SIG-M5 treated with dmso at 0.1 percent for 504 hours (cell line): ENCODE measurements around the gene TMEM220.
A peak's percentile ranks its signal among the peaks of the same experiment; 100 is the strongest.

Experiments
- DNase-seq: peaks from one replicate; lab custom pipeline; 2025; ENCODE audit not compliant: unreplicated experiment; lab: John Stamatoyannopoulos, UW

Gene TMEM220

GRCh38 chr17:10729334-10730193 is at the start of gene TMEM220:
Gene TMEM220, minus strand, starts transcription at chr17:10730023. Its CDS starts 172 bp downstream, at chr17:10729851.
- no peak for DNase-seq

- peak; percentile 14 for DNase-seq
Observed at GRCh38 chr17:10779609-10780008, 49.8 kb upstream of the TMEM220 start.

DNA sequence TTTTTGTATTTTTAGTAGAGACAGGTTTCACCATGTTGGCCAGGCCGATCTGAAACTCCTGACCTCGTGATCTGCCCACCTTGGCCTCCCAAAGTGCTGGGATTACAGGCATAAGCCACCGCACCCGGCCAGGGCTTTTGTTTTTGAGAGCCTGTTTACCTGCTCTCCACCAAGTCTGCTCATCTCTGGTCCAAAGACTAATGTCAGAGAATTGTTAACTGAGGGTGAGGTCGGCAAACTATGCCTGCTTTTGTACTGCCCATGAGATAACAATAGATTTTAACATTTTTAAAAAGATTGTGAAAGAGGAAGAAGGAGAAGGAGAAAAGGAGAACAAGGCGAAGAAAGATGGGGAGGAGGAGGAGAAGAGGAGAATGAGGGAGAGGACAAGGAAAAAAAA is 48.1 kb upstream of the TMEM220 start:
- peak; percentile 19 for DNase-seq

- no peak for DNase-seq
Observed at GRCh38 chr17:10777131-10777807, 47.4 kb upstream of the TMEM220 start.

DNA sequence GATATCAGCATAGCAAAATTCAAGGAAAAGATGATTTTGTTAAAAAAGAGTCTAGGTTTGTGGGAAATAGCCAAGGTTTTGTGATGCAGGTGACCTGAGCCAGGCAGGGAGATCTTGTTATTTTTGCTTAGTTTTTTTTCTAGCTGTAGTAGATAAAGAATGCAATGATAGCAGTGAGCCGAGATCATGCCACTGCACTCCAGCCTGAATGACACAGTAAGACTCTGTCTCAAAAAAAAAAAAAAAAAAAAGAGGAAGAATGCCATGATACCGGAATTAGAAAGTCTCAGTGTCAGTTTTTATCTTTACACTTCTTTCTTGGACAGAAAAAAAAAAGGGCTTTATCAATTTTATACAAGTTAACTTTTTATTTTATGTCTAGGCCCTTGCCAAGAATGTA is 46.6 kb upstream of the TMEM220 start:
- DNase-seq, result no peak

DNA sequence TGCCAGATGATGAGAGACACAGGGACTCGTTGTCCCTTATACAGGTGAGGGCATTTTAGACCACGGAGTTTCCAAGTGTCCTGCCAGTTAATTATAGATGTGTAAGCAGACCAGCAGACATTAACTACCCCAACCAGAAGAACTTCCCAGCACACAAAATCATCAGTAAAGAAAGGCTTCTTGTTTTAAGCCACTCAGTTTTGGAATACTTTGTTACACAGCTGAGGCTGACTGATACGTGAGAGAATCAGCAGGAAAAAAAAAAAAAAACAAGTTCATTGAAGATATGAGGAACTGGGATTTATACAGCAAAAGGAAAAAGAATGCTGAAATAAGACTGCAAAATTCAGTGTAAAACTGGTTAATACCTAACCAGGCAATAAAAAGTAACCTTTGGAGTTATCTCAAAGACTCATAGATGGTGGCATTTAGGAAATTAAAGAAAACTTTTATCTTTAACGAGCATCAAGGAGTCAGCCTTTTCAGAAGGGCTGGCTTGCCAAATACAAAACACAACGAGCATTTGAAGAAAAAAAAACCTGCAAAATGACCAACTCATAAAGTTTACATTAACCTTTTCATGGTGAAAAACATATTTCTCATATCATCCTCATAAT is 46.0 kb upstream of the TMEM220 start:
- DNase-seq, result no peak

- no peak for DNase-seq
Observed at GRCh38 chr17:10775058-10775457, 45.2 kb upstream of the TMEM220 start.

GRCh38 chr17:10773391-10773790 is 43.6 kb upstream of the TMEM220 start:
- DNase-seq, result no peak

GRCh38 chr17:10772425-10773380 is 42.9 kb upstream of the TMEM220 start:
- DNase-seq, result peak; percentile 32

DNA sequence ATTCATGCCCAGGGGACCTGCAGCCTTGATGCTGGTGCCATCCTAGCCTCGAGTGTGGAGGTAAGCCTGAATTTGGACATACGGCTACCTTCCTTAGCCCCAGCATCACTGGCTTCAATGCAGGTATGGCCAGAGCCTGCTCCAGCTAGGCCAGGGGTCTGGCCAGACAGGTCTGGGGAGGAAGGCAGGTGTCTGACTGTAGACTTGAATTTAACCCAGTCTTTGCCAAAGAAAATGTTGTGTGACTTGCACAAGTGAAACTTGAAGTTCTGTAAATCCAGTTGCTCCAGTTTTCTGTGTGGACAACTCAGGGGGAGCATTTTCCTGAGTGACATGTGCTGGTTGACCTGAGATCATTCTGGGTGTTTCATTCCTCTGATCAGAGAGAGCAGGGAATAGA is 41.3 kb upstream of the TMEM220 start:
- DNase-seq, result peak; percentile 18

- DNase-seq, result no peak
Observed at GRCh38 chr17:10769840-10770239, 40.0 kb upstream of the TMEM220 start.

- no peak for DNase-seq
Observed at GRCh38 chr17:10768750-10769251, 39.0 kb upstream of the TMEM220 start.

DNA sequence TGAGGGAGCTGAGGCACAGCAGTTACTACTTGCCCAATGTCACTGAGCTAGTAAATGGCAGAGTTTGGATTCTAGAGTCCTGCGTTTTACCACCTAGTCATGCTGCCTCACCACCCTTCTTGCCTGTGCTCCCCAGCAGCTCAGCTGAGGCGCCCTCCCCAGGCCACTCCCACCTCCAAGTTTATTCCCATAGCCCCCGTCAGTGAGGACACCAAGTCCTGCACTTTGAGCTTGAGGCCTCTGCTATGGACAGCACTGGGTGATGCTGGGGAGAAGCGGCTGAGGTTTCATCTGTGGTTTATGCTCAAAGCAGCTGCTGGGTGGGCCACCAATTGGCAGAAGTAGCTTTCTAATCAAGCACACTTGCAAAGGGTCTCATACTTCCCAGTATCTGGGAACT is 37.4 kb upstream of the TMEM220 start:
- no peak for DNase-seq

DNA sequence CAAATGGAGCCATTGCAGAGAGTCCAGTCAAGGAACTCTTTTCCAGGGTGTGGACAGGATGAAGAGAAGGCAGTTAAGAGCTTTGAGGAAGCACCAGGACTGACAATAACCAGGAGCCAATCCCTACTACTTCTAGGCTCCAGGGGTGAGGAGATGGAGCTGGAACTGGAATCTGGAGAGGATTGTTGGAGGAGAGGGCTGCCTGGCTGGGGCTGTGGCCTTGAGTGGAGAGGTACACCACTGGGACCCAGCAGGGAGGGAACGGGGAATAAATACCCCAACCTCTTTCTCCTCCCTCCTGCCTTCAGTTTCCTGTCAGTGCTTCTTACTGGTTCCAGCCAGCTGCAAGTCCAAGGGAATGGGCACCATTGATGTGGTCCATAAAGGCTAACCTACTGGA is 32.2 kb upstream of the TMEM220 start:
- DNase-seq, result no peak

- no peak for DNase-seq
Observed at GRCh38 chr17:10761281-10761680, 31.5 kb upstream of the TMEM220 start.

DNA sequence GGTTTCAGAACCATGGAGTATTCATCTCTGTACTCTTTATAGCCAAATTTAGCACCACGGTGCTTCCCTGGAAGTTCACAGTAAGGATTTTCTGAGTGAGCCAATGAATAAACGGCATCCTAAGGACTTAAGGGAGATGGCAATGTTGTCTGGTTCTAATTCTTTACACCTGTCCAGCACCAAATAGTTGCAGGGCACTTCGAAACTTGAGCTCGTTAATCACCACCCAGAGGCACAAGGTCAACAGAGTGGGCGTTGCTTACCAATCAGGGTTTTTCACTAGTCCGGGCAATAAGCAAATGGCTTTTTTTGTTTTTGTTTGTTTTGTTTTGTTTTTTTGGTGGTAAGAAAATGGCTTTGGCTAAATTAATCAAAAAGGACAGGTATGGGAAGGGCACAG is 28.2 kb upstream of the TMEM220 start:
- no peak for DNase-seq

- DNase-seq, result no peak
Observed at GRCh38 chr17:10757647-10758046, 27.8 kb upstream of the TMEM220 start.

DNA sequence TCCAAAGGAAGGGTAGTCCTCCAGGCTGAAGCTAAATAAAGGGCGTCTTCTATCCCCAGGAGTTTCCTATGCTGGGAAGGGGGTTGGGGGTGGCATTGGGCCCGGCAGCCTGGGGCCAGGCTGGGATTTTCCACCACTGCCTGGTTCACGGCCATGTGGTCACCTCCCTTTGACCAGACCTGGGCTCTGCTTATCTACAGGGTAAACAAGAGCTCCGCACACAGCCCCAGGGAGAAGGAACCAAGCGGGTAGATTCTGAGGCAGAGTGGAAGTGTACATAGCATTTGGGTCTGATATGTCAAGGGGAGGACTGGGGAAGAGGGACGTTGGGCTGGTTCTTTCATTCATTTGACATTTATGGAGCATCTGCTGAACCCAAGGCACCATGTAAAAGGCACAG is 27.2 kb upstream of the TMEM220 start:
- peak; percentile 3 for DNase-seq

DNA sequence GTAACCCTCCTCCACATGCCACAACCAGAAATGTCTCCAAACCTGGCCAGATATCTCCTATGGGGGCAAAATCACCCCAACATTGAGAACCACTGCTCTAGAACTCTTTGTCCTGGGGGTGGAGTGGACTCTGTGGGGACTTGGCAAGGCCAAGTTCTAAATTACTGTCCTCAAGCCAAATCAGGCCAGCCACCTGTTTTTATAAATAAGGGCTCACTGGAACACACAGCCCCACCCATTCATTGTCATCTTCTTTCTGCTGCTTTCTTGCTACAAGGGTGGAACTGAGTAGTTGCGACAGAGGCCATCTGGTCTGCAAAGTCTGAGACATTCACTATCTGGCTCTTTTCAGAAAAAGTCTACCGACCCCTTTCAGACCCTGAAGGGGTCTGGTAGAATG is 26.8 kb upstream of the TMEM220 start:
- peak; percentile 1 for DNase-seq

DNA sequence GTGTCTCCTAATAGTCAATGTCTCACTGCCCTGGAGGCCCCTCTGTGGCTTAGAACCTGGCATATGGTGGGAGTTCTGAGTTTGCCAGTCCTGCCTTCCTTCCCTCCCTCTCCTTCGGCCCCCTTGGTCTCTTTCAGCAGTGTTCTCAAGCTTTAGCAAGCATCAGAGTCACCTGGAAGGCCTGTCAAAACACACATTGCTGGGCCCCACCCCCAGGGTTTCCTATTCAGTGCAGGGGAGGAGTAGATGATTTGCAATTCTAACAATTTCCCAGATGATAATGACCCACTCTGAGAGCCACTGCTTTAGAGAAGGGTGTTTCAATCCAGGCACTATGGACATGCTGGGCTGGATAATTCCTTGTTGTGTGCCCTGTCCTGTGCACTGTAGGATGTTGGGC is 26.4 kb upstream of the TMEM220 start:
- no peak for DNase-seq
